Testis (tissue), 2 donors: Measurements from ENCODE around the gene DBNDD2.

Experiments
- POLR2A ChIP-seq: fragments of 450-650 bp; IDR thresholded peaks from one replicate; pipeline ENCODE4 v1.6.1; 2017; ENCODE audit warnings: antibody characterized with exemption, mild to moderate bottlenecking, moderate library complexity
- TF ChIP-seq, protein P1 (sequence below), 3 experiments: fragments of 450-650 bp in 2 of 3; fragments of 200-600 bp in 1 of 3; sonication (generic) in 1 of 3; IDR thresholded peaks; one replicate each; pipeline ENCODE4 v1.5.1; 2016 to 2019; ENCODE audit warnings: antibody characterized with exemption in 3 of 3, mild to moderate bottlenecking in 2 of 3, moderate library complexity in 1 of 3

DNA sequence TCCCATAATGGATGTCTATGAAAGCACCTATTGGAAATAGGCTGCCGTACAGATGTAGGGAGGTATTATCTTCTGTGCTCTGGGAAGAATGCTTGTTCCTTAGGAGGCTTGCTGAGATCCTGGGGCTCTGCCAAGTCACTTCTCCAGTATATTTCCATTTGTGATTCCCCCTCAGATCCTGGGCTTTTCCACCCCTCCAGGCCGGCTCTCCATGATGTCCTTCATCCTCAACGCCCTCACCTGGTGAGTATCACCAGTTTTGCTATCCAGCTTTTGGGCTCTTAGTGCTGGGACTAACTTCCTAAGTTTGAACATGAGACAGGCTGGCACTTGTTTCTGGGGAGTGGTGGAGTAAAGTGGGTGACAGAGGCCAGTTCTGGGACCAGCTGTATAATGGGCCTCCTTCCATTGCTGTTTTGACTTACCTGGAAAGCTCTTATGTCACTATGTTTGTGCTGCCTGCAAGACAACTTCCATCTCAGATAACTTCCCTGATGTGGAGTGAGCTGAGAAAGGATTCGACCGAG, 42.6 kb upstream of the DBNDD2 start:
- TF ChIP-seq POLR2A: no peak
- TF ChIP-seq, protein P1, sequence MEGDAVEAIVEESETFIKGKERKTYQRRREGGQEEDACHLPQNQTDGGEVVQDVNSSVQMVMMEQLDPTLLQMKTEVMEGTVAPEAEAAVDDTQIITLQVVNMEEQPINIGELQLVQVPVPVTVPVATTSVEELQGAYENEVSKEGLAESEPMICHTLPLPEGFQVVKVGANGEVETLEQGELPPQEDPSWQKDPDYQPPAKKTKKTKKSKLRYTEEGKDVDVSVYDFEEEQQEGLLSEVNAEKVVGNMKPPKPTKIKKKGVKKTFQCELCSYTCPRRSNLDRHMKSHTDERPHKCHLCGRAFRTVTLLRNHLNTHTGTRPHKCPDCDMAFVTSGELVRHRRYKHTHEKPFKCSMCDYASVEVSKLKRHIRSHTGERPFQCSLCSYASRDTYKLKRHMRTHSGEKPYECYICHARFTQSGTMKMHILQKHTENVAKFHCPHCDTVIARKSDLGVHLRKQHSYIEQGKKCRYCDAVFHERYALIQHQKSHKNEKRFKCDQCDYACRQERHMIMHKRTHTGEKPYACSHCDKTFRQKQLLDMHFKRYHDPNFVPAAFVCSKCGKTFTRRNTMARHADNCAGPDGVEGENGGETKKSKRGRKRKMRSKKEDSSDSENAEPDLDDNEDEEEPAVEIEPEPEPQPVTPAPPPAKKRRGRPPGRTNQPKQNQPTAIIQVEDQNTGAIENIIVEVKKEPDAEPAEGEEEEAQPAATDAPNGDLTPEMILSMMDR (IDR thresholded peaks at IDR 0.05): no peak
